ENCODE measurements around the gene FPGS. TPM values are rescaled to one million over a fixed set of nuclear protein-coding genes. Genes with fewer than 3 reads are reported as not detected.
A peak's percentile ranks its signal among the peaks of the same experiment; 100 is the strongest.

Gene FPGS
- total RNA-seq, 2 donors from 2014 or later = 58.4 to 80.4 TPM

- H3K4me1 ChIP-seq = peaks cover 21% of the 10 kb centered on the region
- no peak for DNase-seq
- WGBS, 2 donors = 54 to 60% methylated on average over 6 to 8 of the region's 11 CpGs
Measured at GRCh38 chr9:127856094-127856728, 53.5 kb downstream of the FPGS start.

GRCh38 chr9:127856729-127857116 is 54.0 kb downstream of the FPGS start:
- H3K27ac ChIP-seq = no peak overlapping the region
- H3K4me1 ChIP-seq = peaks cover 21% of the 10 kb centered on the region
- intact Hi-C loops (cut with DNase I) = no loop called here
- H3K36me3 ChIP-seq (replicated peaks in 1 of 2; ENCODE audit: insufficient read depth in 1 of 2, low read depth in 2 of 2) = no peaks in the 10 kb centered on the region
- 78 to 85% methylated on average over 3 to 8 of the region's 8 CpGs for WGBS, 2 donors
- DNase-seq (no peak), ATAC-seq (no peak)
- H3K4me3 ChIP-seq = no peak overlapping the region
- no peaks in the 10 kb centered on the region for H3K9me3 ChIP-seq
- H3K27me3 ChIP-seq = no peaks in the 10 kb centered on the region
- TF ChIP-seq POLR2A (IDR thresholded peaks at IDR 0.05) (no peak), CTCF (IDR thresholded peaks at IDR 0.05) (no peak)

More at GRCh38 chr9:127856094-127856728, 53.5 kb downstream of the FPGS start:
- H3K36me3 ChIP-seq (replicated peaks in 1 of 2; ENCODE audit: insufficient read depth in 1 of 2, low read depth in 2 of 2) = no peaks in the 10 kb centered on the region
- no peak for ATAC-seq
- H3K27me3 ChIP-seq = no peaks in the 10 kb centered on the region
- H3K9me3 ChIP-seq = no peaks in the 10 kb centered on the region
- intact Hi-C loops (cut with DNase I) = no loop called here
- TF ChIP-seq POLR2A (IDR thresholded peaks at IDR 0.05) = no peak
- no peak for TF ChIP-seq CTCF (IDR thresholded peaks at IDR 0.05)
- no peak overlapping the region for H3K27ac ChIP-seq
- no peak overlapping the region for H3K4me3 ChIP-seq

- peak overlapping the region in 1 of 4 donors; percentile 67 for H3K27ac ChIP-seq
- no peak overlapping the region for H3K4me3 ChIP-seq
- TF ChIP-seq POLR2A (IDR thresholded peaks at IDR 0.05) = no peak
- no peak for TF ChIP-seq CTCF (IDR thresholded peaks at IDR 0.05)
- DNase-seq = no peak
- ATAC-seq = no peak
- WGBS, 2 donors = 58 to 85% methylated on average over 3 to 4 of the region's 4 CpGs
- peaks cover 22% of the 10 kb centered on the region for H3K4me1 ChIP-seq
- intact Hi-C loops (cut with DNase I) = no loop called here
- no peaks in the 10 kb centered on the region for H3K36me3 ChIP-seq (replicated peaks in 1 of 2; ENCODE audit: insufficient read depth in 1 of 2, low read depth in 2 of 2)
- H3K9me3 ChIP-seq = no peaks in the 10 kb centered on the region
- no peaks in the 10 kb centered on the region for H3K27me3 ChIP-seq
Measured at GRCh38 chr9:127857278-127857677, 54.6 kb downstream of the FPGS start.

GRCh38 chr9:127858041-127858512 is 55.4 kb downstream of the FPGS start:
- no peak overlapping the region for H3K4me3 ChIP-seq
- H3K36me3 ChIP-seq (replicated peaks in 1 of 2; ENCODE audit: insufficient read depth in 1 of 2, low read depth in 2 of 2) = no peaks in the 10 kb centered on the region
- peaks cover 26% of the 10 kb centered on the region for H3K4me1 ChIP-seq
- no peaks in the 10 kb centered on the region for H3K27me3 ChIP-seq
- H3K27ac ChIP-seq = peak overlapping the region in 3 of 4 donors; percentile 56 to 67 (median 59)
- peak; percentile 58 to 66 (median 64) for DNase-seq
- peak; percentile 60 for ATAC-seq
- H3K9me3 ChIP-seq = no peaks in the 10 kb centered on the region
- intact Hi-C loops (cut with DNase I) = no loop called here
- WGBS, 2 donors = 10 to 17% methylated on average over 6 to 12 of the region's 12 CpGs
- no peak for TF ChIP-seq POLR2A (IDR thresholded peaks at IDR 0.05)
- no peak for TF ChIP-seq CTCF (IDR thresholded peaks at IDR 0.05)

- Histone ChIP-seq H3K4me1 (peaks cover 26% of the 10 kb centered on the region), H3K27ac (peak overlapping the region in 1 of 4 donors; percentile 60), H3K27me3 (no peaks in the 10 kb centered on the region), H3K9me3 (no peaks in the 10 kb centered on the region), H3K4me3 (no peak overlapping the region), H3K36me3 (replicated peaks in 1 of 2; ENCODE audit: insufficient read depth in 1 of 2, low read depth in 2 of 2) (no peaks in the 10 kb centered on the region)
- intact Hi-C loops (cut with DNase I) = no loop called here
- DNase-seq (peak in 2 of 4 donors; percentile 16 to 45), ATAC-seq (peak; percentile 23)
- TF ChIP-seq CTCF (IDR thresholded peaks at IDR 0.05) = no peak
- no peak for TF ChIP-seq POLR2A (IDR thresholded peaks at IDR 0.05)
- WGBS, 2 donors = 74 to 78% methylated on average over 8 of the region's 8 CpGs
Measured at GRCh38 chr9:127860260-127860659, 57.6 kb downstream of the FPGS start.

Data from body of pancreas (tissue), 4 donors.